Vagina (tissue), 2 donors: Measurements from ENCODE around the gene TESMIN. TPM values are rescaled to one million over a fixed set of nuclear protein-coding genes. Genes with fewer than 3 reads are reported as not detected.

Experiments used
- DNase-seq, 2 donors: peaks; one replicate each; pipeline ENCODE4 v3.0.0-alpha.2; 2017; ENCODE audit errors: extremely low spot score in 2 of 2
- H3K27ac ChIP-seq: fragments of 200-600 bp; sonication (generic); one replicate; pipeline ENCODE4 v1.5.1; 2019
- H3K27me3 ChIP-seq: fragments of 200-600 bp; sonication (generic); one replicate; pipeline ENCODE4 v1.5.1; 2019
- H3K36me3 ChIP-seq, 2 donors: fragments of 200-600 bp; sonication (generic); one replicate each; pipeline ENCODE4 v1.5.1; 2017 to 2019
- H3K4me1 ChIP-seq: fragments of 200-600 bp; sonication (generic); one replicate; pipeline ENCODE4 v1.5.1; 2019
- H3K4me3 ChIP-seq, 2 donors: fragments of 200-600 bp; sonication (generic); 1 replicate in 1 of 2; 2 replicates in 1 of 2; pipeline ENCODE4 v1.5.1; 2016 to 2019
- H3K9me3 ChIP-seq: fragments of 200-600 bp; sonication (generic); one replicate; pipeline ENCODE4 v1.5.1; 2019
- CTCF ChIP-seq, 3 experiments: fragments of 450-650 bp in 2 of 3; fragments of 200-600 bp in 1 of 3; sonication (generic) in 1 of 3; IDR thresholded peaks; one replicate each; pipeline ENCODE4 v1.5.1; 2017 to 2019; ENCODE audit warnings: antibody characterized with exemption in 3 of 3, mild to moderate bottlenecking in 2 of 3, moderate library complexity in 2 of 3
- POLR2A ChIP-seq, 2 donors: fragments of 450-650 bp; IDR thresholded peaks; one replicate each; pipeline ENCODE4 v1.6.1; 2017; ENCODE audit warnings: antibody characterized with exemption in 2 of 2, mild to moderate bottlenecking in 2 of 2, moderate library complexity in 2 of 2
- POLR2AphosphoS5 ChIP-seq, 2 donors: sonication (generic); formaldehyde crosslinking; IDR thresholded peaks; one replicate each; pipeline ENCODE4 v1.9.0; 2017; ENCODE audit warnings: antibody characterized with exemption in 2 of 2, mild to moderate bottlenecking in 2 of 2, low read depth in 1 of 2; ENCODE audit not compliant: insufficient read depth in 1 of 2
- intact Hi-C: fragments of 100-400 bp; cut with DNase I; formaldehyde crosslinking; loops from one replicate; pipeline ENCODE4 v1.15.1; 2023
- total RNA-seq: library from RNA; depleted of rRNA; stranded (reverse); fragments of >200 nt; gene quantifications from one replicate; pipeline ENCODE4 v1.2.3, GENCODE V29; 2016

Gene TESMIN
- total RNA-seq, 1 donor from 2014 or later, result 8.3 TPM

- DNase-seq, result no peak
- Histone ChIP-seq H3K27ac (no peak overlapping the region), H3K9me3 (no peaks in the 10 kb centered on the region), H3K27me3 (no peaks in the 10 kb centered on the region), H3K36me3 (no peaks in the 10 kb centered on the region), H3K4me1 (peaks cover 4% of the 10 kb centered on the region), H3K4me3 (no peak overlapping the region)
- intact Hi-C loops, result no loop called here
- no peak for TF ChIP-seq POLR2A (IDR thresholded peaks at IDR 0.05)
- no peak for TF ChIP-seq CTCF (IDR thresholded peaks at IDR 0.05)
- TF ChIP-seq POLR2AphosphoS5 (IDR thresholded peaks at IDR 0.05; ENCODE audit: insufficient read depth in 1 of 2, low read depth in 1 of 2), result no peak
These were observed 76.9 kb downstream of the TESMIN start for GRCh38 chr11:68674461-68674860.

- no peak for DNase-seq
- Histone ChIP-seq H3K27ac (no peak overlapping the region), H3K9me3 (no peaks in the 10 kb centered on the region), H3K4me1 (peaks cover 4% of the 10 kb centered on the region), H3K36me3 (no peaks in the 10 kb centered on the region), H3K27me3 (no peaks in the 10 kb centered on the region), H3K4me3 (no peak overlapping the region)
- intact Hi-C loops, result no loop called here
- TF ChIP-seq POLR2AphosphoS5 (IDR thresholded peaks at IDR 0.05; ENCODE audit: insufficient read depth in 1 of 2, low read depth in 1 of 2) (no peak), CTCF (IDR thresholded peaks at IDR 0.05) (no peak), POLR2A (IDR thresholded peaks at IDR 0.05) (no peak)
These were observed 77.3 kb downstream of the TESMIN start for GRCh38 chr11:68673991-68674390.

- Histone ChIP-seq H3K9me3 (no peaks in the 10 kb centered on the region), H3K27ac (no peak overlapping the region), H3K27me3 (no peaks in the 10 kb centered on the region), H3K4me1 (peaks cover 4% of the 10 kb centered on the region), H3K36me3 (no peaks in the 10 kb centered on the region), H3K4me3 (no peak overlapping the region)
- TF ChIP-seq POLR2AphosphoS5 (IDR thresholded peaks at IDR 0.05; ENCODE audit: insufficient read depth in 1 of 2, low read depth in 1 of 2), result no peak
- no peak for TF ChIP-seq CTCF (IDR thresholded peaks at IDR 0.05)
- no peak for TF ChIP-seq POLR2A (IDR thresholded peaks at IDR 0.05)
- intact Hi-C loops, result no loop called here
- DNase-seq, result no peak
These were observed 77.9 kb downstream of the TESMIN start for GRCh38 chr11:68673306-68673945.

GRCh38 chr11:68670208-68670992 is 80.9 kb downstream of the TESMIN start:
- H3K27me3 ChIP-seq, result no peaks in the 10 kb centered on the region
- no peaks in the 10 kb centered on the region for H3K4me1 ChIP-seq
- no peak for TF ChIP-seq POLR2AphosphoS5 (IDR thresholded peaks at IDR 0.05; ENCODE audit: insufficient read depth in 1 of 2, low read depth in 1 of 2)
- TF ChIP-seq POLR2A (IDR thresholded peaks at IDR 0.05), result no peak
- TF ChIP-seq CTCF (IDR thresholded peaks at IDR 0.05), result no peak
- intact Hi-C loops, result no loop called here
- H3K4me3 ChIP-seq, result no peak overlapping the region
- H3K9me3 ChIP-seq, result no peaks in the 10 kb centered on the region
- DNase-seq, result no peak
- H3K36me3 ChIP-seq, result no peaks in the 10 kb centered on the region
- no peak overlapping the region for H3K27ac ChIP-seq
